NCI-H2227 (cell line): ENCODE measurements around the gene SPANXB1.
"Not testable (repeated sequence)": the region's sequence is repeated elsewhere in the genome, so short reads cannot be mapped to it uniquely, and the experiment has no call there.

ENCODE experiments used
- DNase-seq: peaks from one replicate; lab custom pipeline; 2025; ENCODE audit not compliant: unreplicated experiment; lab: John Stamatoyannopoulos, UW

The SPANXB1 gene, protein sequence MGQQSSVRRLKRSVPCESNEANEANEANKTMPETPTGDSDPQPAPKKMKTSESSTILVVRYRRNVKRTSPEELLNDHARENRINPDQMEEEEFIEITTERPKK

DNA sequence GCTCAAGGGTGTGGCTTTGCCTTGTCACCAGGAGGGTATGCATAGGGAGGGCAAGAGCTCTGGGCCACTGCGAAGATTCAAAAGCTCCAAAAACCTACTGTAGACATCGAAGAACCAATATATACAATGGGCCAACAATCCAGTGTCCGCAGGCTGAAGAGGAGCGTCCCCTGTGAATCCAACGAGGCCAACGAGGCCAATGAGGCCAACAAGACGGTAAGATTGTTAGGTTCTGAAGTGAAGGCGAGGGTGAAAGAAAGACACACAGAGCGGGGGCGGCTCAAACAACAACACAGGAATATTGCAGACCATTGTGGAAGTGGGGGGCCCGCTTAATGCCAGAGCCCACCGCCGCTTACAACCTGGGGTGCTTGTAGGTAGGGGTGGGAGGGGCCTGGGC is at the start of gene SPANXB1:
Gene SPANXB1 (plus strand): TSS at position 27 of the 400 bp plus-strand sequence. CDS start 100 bp downstream, at position 127.
- not testable (repeated sequence) for DNase-seq

DNA sequence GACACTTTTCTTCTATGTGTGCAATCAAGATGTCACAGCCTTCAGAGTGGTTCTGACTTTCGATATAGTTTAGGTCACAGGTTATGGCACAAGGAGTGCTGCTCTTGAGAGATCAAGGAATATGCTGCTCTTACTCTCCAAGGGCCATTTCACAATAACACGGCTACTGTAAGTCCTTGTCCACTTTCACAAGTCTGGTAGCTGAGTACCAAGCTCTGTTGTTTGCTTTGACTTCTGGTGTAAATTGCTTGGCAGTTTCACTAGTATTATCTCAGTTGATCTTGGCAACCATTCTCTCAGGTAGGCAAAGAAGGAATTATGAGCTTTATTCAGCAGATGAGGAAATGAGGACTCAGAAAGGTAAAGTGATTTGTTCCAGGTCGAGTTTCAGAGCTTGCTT is 35.4 kb upstream of the SPANXB1 start:
- no peak for DNase-seq

DNA sequence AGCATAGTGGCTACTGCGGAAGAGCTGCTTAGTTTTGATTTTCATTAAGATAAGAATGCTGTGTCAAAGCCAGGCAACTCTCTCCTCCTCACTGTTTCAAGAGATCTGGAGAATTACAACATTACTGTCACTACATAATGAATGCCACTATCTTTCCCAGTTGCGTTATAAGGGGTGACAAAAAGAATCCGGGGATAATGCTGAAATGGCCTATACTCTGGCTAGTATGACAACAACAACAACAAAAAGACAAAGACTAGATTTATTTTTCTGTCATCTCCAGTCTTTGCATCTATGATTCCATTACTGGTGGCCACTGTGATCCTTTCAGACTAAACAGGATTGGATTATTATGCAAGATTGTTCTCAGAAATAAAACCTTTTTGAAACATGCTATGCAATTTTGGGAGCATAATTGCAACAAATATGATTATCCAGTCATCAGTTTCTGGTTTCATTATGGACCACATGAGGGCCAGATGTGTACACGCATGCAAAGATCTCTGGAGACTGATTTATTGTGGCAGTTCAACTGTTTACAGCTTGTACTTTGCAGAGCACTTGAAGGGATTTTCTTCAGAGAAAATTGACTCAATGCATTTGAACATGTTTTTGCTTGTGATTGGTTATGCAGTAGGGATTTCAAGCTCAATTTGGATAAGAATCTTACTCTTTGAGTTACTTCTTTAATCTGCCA is 31.1 kb upstream of the SPANXB1 start:
- no peak for DNase-seq

DNA sequence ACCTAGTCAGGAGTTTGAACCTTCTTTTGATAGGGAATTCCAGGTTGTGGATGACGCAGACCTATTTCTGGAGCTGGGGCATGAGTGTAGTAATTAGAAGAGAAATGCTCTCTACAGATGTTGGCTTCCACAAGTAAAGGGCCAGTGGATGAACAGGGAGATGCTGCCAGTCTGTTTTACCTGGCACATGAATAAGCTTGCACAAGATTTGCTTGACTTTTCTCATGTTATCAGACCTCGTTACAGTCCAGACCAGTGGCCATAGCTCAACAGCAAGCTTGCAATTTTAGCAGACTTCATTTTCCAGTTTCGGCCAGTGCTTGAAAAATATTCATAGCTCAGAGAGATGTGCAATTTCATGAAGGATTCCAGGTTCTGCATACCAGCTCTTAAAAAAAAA is 26.9 kb upstream of the SPANXB1 start:
- no peak for DNase-seq

DNA sequence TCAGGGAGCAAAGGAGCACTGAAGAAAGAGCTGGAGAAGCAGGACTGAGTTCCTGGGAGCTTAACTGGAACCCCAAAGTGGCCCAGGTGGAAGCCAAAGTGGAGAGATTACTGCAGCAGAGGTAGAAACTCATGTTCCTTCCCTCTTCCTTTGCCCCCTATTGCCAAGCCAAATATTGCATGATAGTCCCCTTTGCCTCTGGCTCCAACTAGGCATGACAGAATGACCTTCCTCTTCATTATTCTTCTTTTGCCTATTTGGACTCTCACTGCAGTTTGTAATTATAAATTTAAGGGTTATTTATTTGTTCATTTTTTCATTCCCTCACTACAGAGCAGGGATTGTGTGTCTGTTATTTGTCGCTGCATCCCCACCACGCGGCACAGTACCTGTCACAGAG is 22.1 kb upstream of the SPANXB1 start:
- DNase-seq: no peak

DNA sequence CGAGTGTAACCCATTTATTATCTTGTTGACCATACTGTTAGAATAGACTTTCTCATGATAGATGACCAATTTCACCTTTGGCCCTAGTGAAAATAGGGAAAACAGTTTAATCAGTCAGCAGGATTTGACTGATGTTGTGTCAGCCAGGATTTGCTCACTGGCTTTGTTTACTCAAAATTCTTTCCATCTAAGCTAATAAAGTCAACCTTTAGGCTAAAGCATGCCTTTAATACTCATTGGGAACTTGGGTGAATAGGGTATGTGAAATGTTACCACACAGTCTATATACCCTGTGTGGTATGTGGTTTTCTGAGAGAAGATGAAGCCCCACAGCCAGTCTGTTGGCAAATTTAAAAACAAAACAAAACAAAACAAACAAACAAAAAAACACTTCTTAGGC is 18.7 kb upstream of the SPANXB1 start:
- no peak for DNase-seq

DNA sequence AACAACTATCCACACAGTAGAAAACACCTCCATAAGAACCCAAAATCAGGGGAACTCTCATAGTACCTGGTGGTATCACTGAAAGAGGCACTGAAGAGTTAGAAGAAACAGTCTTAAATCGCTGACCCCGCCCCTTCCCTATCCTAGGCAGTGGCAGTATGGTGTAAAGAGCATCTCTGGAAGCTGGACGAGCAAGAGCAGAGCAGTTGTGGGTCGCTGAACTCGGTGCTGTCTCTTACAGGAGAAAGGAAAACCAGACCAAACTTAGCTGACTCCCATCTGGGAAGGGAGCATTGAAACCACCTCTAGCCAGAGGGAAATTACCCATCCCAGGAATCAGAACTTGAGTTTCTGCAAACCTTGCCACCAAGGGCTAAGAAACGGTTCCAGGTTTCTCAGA is 2.8 kb downstream of the SPANXB1 start:
- DNase-seq: not testable (repeated sequence)

DNA sequence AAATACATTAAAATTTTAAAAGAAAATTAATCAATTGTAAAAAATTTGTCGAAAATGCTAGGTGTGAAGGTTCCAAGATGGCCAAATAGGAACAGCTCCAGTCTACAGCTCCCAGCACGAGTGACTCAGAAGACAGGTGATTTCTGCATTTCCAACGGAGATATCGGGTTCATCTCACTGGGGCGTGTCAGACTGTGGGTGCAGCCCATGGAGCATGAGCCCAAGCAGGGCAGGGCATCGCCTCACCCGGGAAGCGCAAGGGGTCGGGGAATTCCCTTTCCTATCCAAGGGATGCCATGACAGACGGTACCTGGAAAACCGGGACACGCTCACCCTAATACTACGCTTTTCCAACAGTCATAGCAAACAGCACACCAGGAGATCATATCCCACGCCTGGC is 41.9 kb downstream of the SPANXB1 start:
- DNase-seq: not testable (repeated sequence)

DNA sequence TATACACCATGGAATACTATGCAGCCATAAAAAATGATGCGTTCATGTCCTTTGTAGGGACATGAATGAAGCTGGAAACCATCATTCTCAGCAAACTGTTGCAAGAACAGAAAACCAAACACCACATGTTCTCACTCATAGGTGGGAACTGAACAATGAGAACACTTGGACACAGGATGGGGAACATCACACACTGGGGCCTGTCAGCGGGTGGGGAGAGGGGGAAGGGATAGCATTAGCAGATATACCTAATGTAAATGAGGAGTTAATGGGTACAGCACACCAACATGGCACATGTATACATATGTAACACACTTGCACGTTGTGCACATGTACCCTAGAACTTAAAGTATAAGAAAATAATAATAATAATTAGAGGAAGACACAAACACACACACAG is 47.5 kb downstream of the SPANXB1 start:
- DNase-seq: not testable (repeated sequence)

DNA sequence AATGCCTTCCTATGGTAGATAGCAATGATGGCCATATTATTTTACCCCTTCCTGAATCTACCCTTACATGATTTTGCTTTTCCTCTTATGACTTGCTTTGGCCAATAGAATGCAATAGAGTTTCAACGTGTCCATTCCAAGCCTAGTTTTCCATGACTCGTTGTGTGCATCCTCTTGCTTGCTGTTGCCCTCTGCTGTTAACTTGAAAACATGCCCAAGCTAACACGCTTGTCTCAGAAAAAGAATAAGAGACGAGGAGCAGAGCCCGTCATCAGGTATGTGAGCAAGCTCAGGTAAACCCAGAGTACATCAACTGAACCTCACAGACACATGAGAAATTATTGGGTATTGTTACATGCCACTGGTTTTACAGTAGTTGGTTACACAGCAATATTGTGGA is 49.7 kb downstream of the SPANXB1 start:
- not testable (repeated sequence) for DNase-seq
